Astrocyte (in vitro differentiated cells and primary cell): ENCODE measurements around the gene TPD52L2. TPM values are rescaled to one million over a fixed set of nuclear protein-coding genes. Genes with fewer than 3 reads are reported as not detected.

ENCODE experiments used
- DNase-seq: peaks from one replicate; pipeline ENCODE4 v3.0.0-alpha.2; 2010; ENCODE audit warnings: low read depth
- FAIRE-seq: peaks from 2 replicates; lab custom pipeline; 2011; peaks lifted over from hg19 to GRCh38; lab: Jason Lieb, UNC
- H2AFZ ChIP-seq: 2 replicates; pipeline ENCODE4 v1.6.0; 2012; ENCODE audit warnings: low read depth, low read length, inconsistent platforms
- H3K27ac ChIP-seq: 2 replicates; pipeline ENCODE4 v1.5.1; 2011; ENCODE audit warnings: low read depth, low read length, inconsistent platforms
- H3K27me3 ChIP-seq: 2 replicates; pipeline ENCODE4 v1.6.0; 2011; ENCODE audit warnings: low read length, inconsistent platforms; ENCODE audit not compliant: insufficient read depth
- H3K36me3 ChIP-seq: 2 replicates; pipeline ENCODE4 v1.5.1; 2011; ENCODE audit warnings: low read length, inconsistent platforms; ENCODE audit not compliant: insufficient read depth
- H3K4me1 ChIP-seq: 2 replicates; pipeline ENCODE4 v1.5.1; 2011; ENCODE audit warnings: low read length, inconsistent platforms; ENCODE audit not compliant: insufficient read depth
- H3K4me2 ChIP-seq: 2 replicates; pipeline ENCODE4 v1.6.0; 2012; ENCODE audit warnings: low read length, inconsistent platforms
- H3K4me3 ChIP-seq: 2 replicates; pipeline ENCODE4 v1.5.1; 2011; ENCODE audit warnings: low read depth, mild to moderate bottlenecking, low read length, inconsistent platforms; ENCODE audit not compliant: insufficient read depth
- H3K79me2 ChIP-seq: 2 replicates; pipeline ENCODE4 v1.6.0; 2012; ENCODE audit warnings: mild to moderate bottlenecking, low read length, inconsistent platforms; ENCODE audit not compliant: insufficient read depth
- H3K9ac ChIP-seq: 2 replicates; pipeline ENCODE4 v1.6.0; 2012; ENCODE audit warnings: mild to moderate bottlenecking, low read length, inconsistent platforms
- H3K9me3 ChIP-seq: 2 replicates; pipeline ENCODE4 v1.5.1; 2012; ENCODE audit warnings: low read depth, mild to moderate bottlenecking, low read length, inconsistent platforms; ENCODE audit not compliant: insufficient read depth
- H4K20me1 ChIP-seq: 2 replicates; pipeline ENCODE4 v1.6.0; 2012; ENCODE audit warnings: low read length, inconsistent platforms; ENCODE audit not compliant: insufficient read depth
- H3K27ac Mint-ChIP-seq: one replicate; pipeline ENCODE4 v1.8.0; 2021; ENCODE audit warnings: mild to moderate bottlenecking, mixed read lengths; ENCODE audit not compliant: unreplicated experiment
- H3K27me3 Mint-ChIP-seq: one replicate; pipeline ENCODE4 v1.8.0; 2021; ENCODE audit warnings: low read depth, mixed read lengths; ENCODE audit not compliant: unreplicated experiment
- H3K36me3 Mint-ChIP-seq: one replicate; pipeline ENCODE4 v1.8.0; 2021; ENCODE audit warnings: low read depth, mixed read lengths; ENCODE audit not compliant: unreplicated experiment
- H3K4me1 Mint-ChIP-seq: one replicate; pipeline ENCODE4 v1.8.0; 2021; ENCODE audit warnings: low read depth, mixed read lengths; ENCODE audit not compliant: unreplicated experiment
- H3K4me3 Mint-ChIP-seq: one replicate; pipeline ENCODE4 v1.8.0; 2021; ENCODE audit warnings: mild to moderate bottlenecking, moderate library complexity, mixed read lengths; ENCODE audit not compliant: unreplicated experiment
- H3K9me3 Mint-ChIP-seq: one replicate; pipeline ENCODE4 v1.8.0; 2021; ENCODE audit warnings: mild to moderate bottlenecking, mixed read lengths; ENCODE audit not compliant: unreplicated experiment
- CTCF ChIP-seq: IDR thresholded peaks from 2 replicates; pipeline ENCODE4 v1.5.1; 2011; ENCODE audit warnings: low read depth, mild to moderate bottlenecking, inconsistent platforms, low read length, moderate library complexity; ENCODE audit not compliant: insufficient read depth
- EZH2 ChIP-seq: IDR thresholded peaks from 2 replicates; pipeline ENCODE4 v1.6.1; 2012; ENCODE audit warnings: mild to moderate bottlenecking, low read length, inconsistent platforms; ENCODE audit not compliant: insufficient read depth
- total RNA-seq: library from RNA; stranded (reverse); gene quantifications from 2 replicates; pipeline ENCODE4 v1.2.1, GENCODE V29; 2021

The TPD52L2 gene
- total RNA-seq, 1 donor from 2014 or later: 145 TPM

- TF ChIP-seq CTCF (no peak), EZH2 (no peak)
- Histone ChIP-seq H3K4me2 (peak within 1 kb of the TSS; percentile 91), H3K27ac (no peak within 1 kb of the TSS), H3K79me2 (peaks cover 20% of the 10 kb centered on the region), H4K20me1 (peaks cover 31% of the 10 kb centered on the region), H3K9ac (peak within 1 kb of the TSS; percentile 62), H3K4me1 (peaks cover 29% of the 10 kb centered on the region), H3K27me3 (peaks cover 12% of the 10 kb centered on the region), H3K9me3 (no peaks in the 10 kb centered on the region), H3K4me3 (peak within 1 kb of the TSS; percentile 58), H3K36me3 (no peaks in the 10 kb centered on the region), H2AFZ (peak within 1 kb of the TSS; percentile 71)
- Mint-ChIP-seq H3K27ac (peak within 1 kb of the TSS; percentile 63), H3K27me3 (no peaks in the 10 kb centered on the region), H3K4me3 (peak within 1 kb of the TSS; percentile 93), H3K36me3 (no peaks in the 10 kb centered on the region), H3K4me1 (peaks cover 30% of the 10 kb centered on the region), H3K9me3 (no peaks in the 10 kb centered on the region)
- DNase-seq (no peak), FAIRE-seq (no peak)
Measured at GRCh38 chr20:63830841-63831588, 34.1 kb upstream of the TPD52L2 start, which contains the start of gene ZBTB46. Gene ZBTB46 (minus strand): TSS chr20:63831264. CDS start chr20:63790757, 40,507 bp downstream.

DNA sequence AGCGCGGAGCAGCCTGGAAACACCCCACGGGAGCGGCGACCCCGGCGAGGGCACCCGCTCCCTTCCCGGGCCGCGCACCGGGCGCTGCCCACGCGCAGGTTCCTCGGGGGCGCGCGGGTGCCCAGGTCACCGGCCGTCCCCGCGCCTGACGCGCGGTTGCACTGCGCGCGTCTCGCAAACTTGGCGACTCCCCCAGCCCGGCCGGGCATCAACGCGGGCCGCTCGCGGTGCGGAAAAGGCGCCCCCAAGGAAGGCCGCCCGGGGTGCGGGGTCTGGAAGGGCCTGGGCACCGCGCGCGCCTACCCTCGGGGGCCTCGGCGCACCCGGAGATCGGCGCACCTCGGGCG, 33.5 kb upstream of the TPD52L2 start:
- H2AFZ ChIP-seq: peak overlapping the region; percentile 71
- no peaks in the 10 kb centered on the region for H3K27me3 Mint-ChIP-seq
- peaks cover 12% of the 10 kb centered on the region for H3K27me3 ChIP-seq
- peak overlapping the region; percentile 82 for H3K4me2 ChIP-seq
- H4K20me1 ChIP-seq: peaks cover 27% of the 10 kb centered on the region
- H3K27ac ChIP-seq: no peak overlapping the region
- H3K9me3 ChIP-seq: no peaks in the 10 kb centered on the region
- H3K4me1 ChIP-seq: peaks cover 29% of the 10 kb centered on the region
- no peak for DNase-seq
- no peak overlapping the region for H3K4me3 ChIP-seq
- no peaks in the 10 kb centered on the region for H3K36me3 Mint-ChIP-seq
- no peak for FAIRE-seq
- H3K4me3 Mint-ChIP-seq: no peak overlapping the region
- no peaks in the 10 kb centered on the region for H3K9me3 Mint-ChIP-seq
- peaks cover 19% of the 10 kb centered on the region for H3K79me2 ChIP-seq
- no peak overlapping the region for H3K9ac ChIP-seq
- TF ChIP-seq EZH2 (peak; percentile 80), CTCF (no peak)
- peaks cover 25% of the 10 kb centered on the region for H3K4me1 Mint-ChIP-seq
- H3K36me3 ChIP-seq: no peaks in the 10 kb centered on the region
- no peak overlapping the region for H3K27ac Mint-ChIP-seq
